K562 (cell line): Measurements from ENCODE around the gene GPR107. TPM values are rescaled to one million over a fixed set of nuclear protein-coding genes. Genes with fewer than 3 reads are reported as not detected.
A peak's percentile ranks its signal among the peaks of the same experiment; 100 is the strongest.

Source experiments
- ATAC-seq: fragments of 200-7000 bp; cut with Tn5 transposase; 3 replicates; pipeline ENCODE4 v1.9.1; 2020; ENCODE audit warnings: moderate library complexity
- BruUV-seq: library from RNA; stranded (reverse); fragments of 400-500 nt; replicated peaks from 2 replicates; lab custom pipeline; 2021; lab: Mats Ljungman, UMichigan
- CTCF ChIA-PET: fragments of 300-600 bp; formaldehyde crosslinking; extraction: SDS; loops from one replicate; lab custom pipeline; 2021; ENCODE audit warnings: low intra/inter-chr PET ratio; lab: Yijun Ruan, JAX
- POLR2A ChIA-PET: fragments of 300-600, 350-650 bp; sonication (Branson Sonifier 250); formaldehyde crosslinking; extraction: SDS; loops from one replicate; lab custom pipeline; 2021; ENCODE audit warnings: antibody characterized with exemption, inconsistent platforms; lab: Yijun Ruan, JAX
- DNase-seq, 4 experiments: peaks; one replicate each; pipeline versions ENCODE4 v3.0.0 to v3.0.0-alpha.2; 2011 to 2018; ENCODE audit warnings: low spot score in 3 of 4, mixed read lengths in 3 of 4; ENCODE audit errors: extremely low read depth in 1 of 4
- FAIRE-seq: peaks from 2 replicates; lab custom pipeline; 2011; peaks lifted over from hg19 to GRCh38; lab: Jason Lieb, UNC
- H2AFZ ChIP-seq: 2 replicates; pipeline ENCODE4 v1.6.0; 2011; ENCODE audit warnings: low read depth, low read length, control low read depth, inconsistent platforms
- H3K27ac ChIP-seq: fragments of 200-600 bp; 3 replicates; pipeline ENCODE4 v1.8.0; 2011; ENCODE audit warnings: low read depth, mild to moderate bottlenecking, control low read depth, inconsistent platforms, low read length, moderate library complexity, mixed read lengths; ENCODE audit errors: extremely low read depth
- H3K27me3 ChIP-seq, 2 experiments: fragments of 300-600 bp in 1 of 2; 2 replicates in 1 of 2; 3 replicates in 1 of 2; pipeline versions ENCODE4 v1.6.0 to v1.8.0; 2011; ENCODE audit warnings: inconsistent platforms in 2 of 2, low read length in 2 of 2, mild to moderate bottlenecking in 1 of 2, mixed read lengths in 1 of 2, moderate library complexity in 1 of 2; ENCODE audit not compliant: control insufficient read depth in 2 of 2, insufficient read depth in 2 of 2
- H3K36me3 ChIP-seq: fragments of 300-600 bp; 3 replicates; pipeline ENCODE4 v1.8.0; 2011; ENCODE audit warnings: mild to moderate bottlenecking, low read length, inconsistent platforms; ENCODE audit not compliant: control insufficient read depth, insufficient read depth
- H3K4me1 ChIP-seq, 2 experiments: fragments of 200-600 bp in 1 of 2; replicated peaks in 1 of 2; 2 replicates in 1 of 2; 3 replicates in 1 of 2; pipeline versions ENCODE4 v1.5.1 to v1.8.0; 2011; ENCODE audit warnings: inconsistent platforms in 2 of 2, low read length in 2 of 2, mild to moderate bottlenecking in 1 of 2, mixed read lengths in 1 of 2, moderate library complexity in 1 of 2; ENCODE audit not compliant: control insufficient read depth in 2 of 2, insufficient read depth in 2 of 2
- H3K4me2 ChIP-seq: 2 replicates; pipeline ENCODE4 v1.6.1; 2011; ENCODE audit warnings: low read length, control low read depth, inconsistent platforms, mixed read lengths; ENCODE audit not compliant: insufficient read depth
- H3K4me3 ChIP-seq: fragments of 200-600 bp; sonication (generic), shearing (Covaris generic); 2 replicates; pipeline ENCODE4 v1.5.1; 2016; ENCODE audit warnings: control low read depth, inconsistent platforms
- H3K79me2 ChIP-seq: fragments of 200-600 bp; 3 replicates; pipeline ENCODE4 v1.8.0; 2011; ENCODE audit warnings: low read length, inconsistent platforms; ENCODE audit not compliant: control insufficient read depth, insufficient read depth
- H3K9ac ChIP-seq, 2 experiments: 2 replicates each; pipeline versions ENCODE4 v1.6.0 to v1.6.1; 2011; ENCODE audit warnings: low read depth in 2 of 2, low read length in 2 of 2, control low read depth in 1 of 2, inconsistent platforms in 1 of 2, mild to moderate bottlenecking in 1 of 2, mixed read lengths in 1 of 2; ENCODE audit not compliant: insufficient read depth in 1 of 2
- H3K9me1 ChIP-seq: one replicate; pipeline ENCODE4 v1.6.0; 2011; ENCODE audit warnings: inconsistent platforms, mild to moderate bottlenecking, low read length, moderate library complexity; ENCODE audit not compliant: control insufficient read depth, insufficient read depth
- H3K9me3 ChIP-seq: replicated peaks from 2 replicates; pipeline ENCODE4 v1.5.1; 2011; ENCODE audit warnings: low read depth, low read length, inconsistent platforms; ENCODE audit not compliant: control insufficient read depth, insufficient read depth
- H4K20me1 ChIP-seq: replicated peaks from 2 replicates; pipeline ENCODE4 v1.6.1; 2011; ENCODE audit warnings: low read length, inconsistent platforms, mixed read lengths; ENCODE audit not compliant: control insufficient read depth, insufficient read depth
- BRD4 ChIP-seq: fragments of 200-600 bp; sonication (generic); IDR thresholded peaks from 2 replicates; pipeline ENCODE4 v1.6.1; 2017; ENCODE audit warnings: inconsistent platforms
- CTBP1 ChIP-seq: fragments of 450-650 bp; IDR thresholded peaks from 2 replicates; pipeline ENCODE4 v1.6.1; 2016; ENCODE audit warnings: borderline replicate concordance
- ERF ChIP-seq: fragments of 450-650 bp; formaldehyde crosslinking; IDR thresholded peaks from 2 replicates; pipeline ENCODE4 v1.4.0; 2020; ENCODE audit warnings: mild to moderate bottlenecking, mixed read lengths
- ESRRB ChIP-seq: fragments of 250-450 bp; sonication (Bioruptor Pico); IDR thresholded peaks from 2 replicates; pipeline ENCODE4 v1.5.0; 2020; ENCODE audit warnings: mild to moderate bottlenecking, moderate library complexity, borderline replicate concordance
- MCM3 ChIP-seq: fragments of 450-650 bp; IDR thresholded peaks from 2 replicates; pipeline ENCODE4 v1.6.1; 2016
- NR2C2 ChIP-seq, 2 experiments: fragments of 200-800 bp in 1 of 2; sonication (Bioruptor generic) in 1 of 2; sonication (generic) in 1 of 2; formaldehyde crosslinking in 1 of 2; IDR thresholded peaks; 2 replicates each; pipeline versions ENCODE4 v1.6.1 to v1.8.0; 2016 to 2022; ENCODE audit warnings: mild to moderate bottlenecking in 1 of 2, missing compliant biosample characterization in 1 of 2, missing genetic modification characterization in 1 of 2, missing genetic modification reagents in 1 of 2
- PHB ChIP-seq: fragments of 250-450 bp; sonication (Bioruptor Pico); IDR thresholded peaks from 2 replicates; pipeline ENCODE4 v1.5.0; 2021
- PML ChIP-seq: IDR thresholded peaks from 2 replicates; pipeline ENCODE4 v1.6.1; 2012; ENCODE audit warnings: low read length, inconsistent platforms
- POLR2A ChIP-seq: fragments of 450-650 bp; conservative IDR thresholded peaks from 2 replicates; pipeline ENCODE4 v1.6.1; 2016
- POLR2G ChIP-seq: fragments of 200-400 bp; formaldehyde crosslinking; IDR thresholded peaks from 2 replicates; pipeline ENCODE4 v1.6.1; 2017; ENCODE audit warnings: low read depth, mild to moderate bottlenecking, antibody characterized with exemption, low read length, moderate library complexity
- PRPF4 ChIP-seq: fragments of 200-400 bp; formaldehyde crosslinking; IDR thresholded peaks from one replicate; pipeline ENCODE4 v1.6.1; 2017; ENCODE audit warnings: low read length, low read depth, mild to moderate bottlenecking; ENCODE audit not compliant: insufficient read depth, poor library complexity, severe bottlenecking
- RNF2 ChIP-seq: sonication (generic); IDR thresholded peaks from 2 replicates; pipeline ENCODE4 v1.6.1; 2016
- SAFB ChIP-seq: fragments of 200-400 bp; formaldehyde crosslinking; IDR thresholded peaks from 2 replicates; pipeline ENCODE4 v1.6.1; 2017; ENCODE audit warnings: low read depth, low read length, borderline replicate concordance
- SRSF3 ChIP-seq: fragments of 200-400 bp; formaldehyde crosslinking; IDR thresholded peaks from 2 replicates; pipeline ENCODE4 v1.6.1; 2016; ENCODE audit warnings: mild to moderate bottlenecking, low read length, moderate library complexity; ENCODE audit not compliant: insufficient read depth
- ZNF586 ChIP-seq: fragments of 450-650 bp; formaldehyde crosslinking; conservative IDR thresholded peaks from 2 replicates; pipeline ENCODE4 v1.4.0; 2020; ENCODE audit warnings: mild to moderate bottlenecking, moderate library complexity
- ZNF668 ChIP-seq: fragments of 250-450 bp; sonication (Bioruptor Pico); IDR thresholded peaks from 2 replicates; pipeline ENCODE4 v1.8.0; 2022; ENCODE audit warnings: mild to moderate bottlenecking, inconsistent platforms
- WGBS: fragments of 100-300 bp; shearing (Covaris generic); methylation state at CpG from one replicate; pipeline ENCODE4 v1.1.6; 2016; ENCODE audit warnings: low coverage, mixed read lengths; ENCODE audit not compliant: insufficient coverage; ENCODE audit errors: missing lambda C conversion rate; 5-methylcytosine and 5-hydroxymethylcytosine counted together
- in situ Hi-C: fragments of 300-500 bp; cut with MboI; formaldehyde crosslinking; loops from 4 replicates; pipeline ENCODE4 v1.15.0; 2018; ENCODE audit warnings: inconsistent platforms, mixed read lengths
- intact Hi-C: fragments of 100-400 bp; cut with micrococcal nuclease; formaldehyde crosslinking; loops from 2 replicates; pipeline ENCODE4 v1.14.2; 2022
- polyA plus RNA-seq, 8 experiments: library from polyadenylated mRNA; depleted of rRNA in 4 of 8; stranded (reverse) in 5 of 8; unstranded in 3 of 8; fragments of >200 nt; fragmentation: Nextera tagmentation in 2 of 8; fragmentation: Illumina TruSeq in 1 of 8; extraction: Ambion mirVana in 2 of 8; extraction: Trizol in 1 of 8; gene quantifications; 2 replicates each; pipeline versions ENCODE4 v1.2.1 to v1.2.3, GENCODE V29; 2011 to 2014; ENCODE audit warnings: inconsistent platforms in 1 of 8, missing spikeins in 1 of 8
- total RNA-seq, 7 experiments: library from RNA; depleted of rRNA in 6 of 7; stranded (reverse); fragments of >200 nt in 6 of 7; fragmentation: Illumina TruSeq in 2 of 7; extraction: Trizol in 2 of 7; gene quantifications; 2 replicates each; pipeline versions ENCODE4 v1.2.1 to v1.2.3, GENCODE V29; 2011 to 2021; ENCODE audit warnings: low replicate concordance in 1 of 7
- TF ChIP-seq, protein P1 (sequence below), 2 experiments: IDR thresholded peaks; 2 replicates each; pipeline ENCODE4 v1.6.1; 2011; ENCODE audit warnings: borderline replicate concordance in 1 of 2, control low read depth in 1 of 2, low read depth in 1 of 2, low read length in 1 of 2, mild to moderate bottlenecking in 1 of 2, mixed read lengths in 1 of 2, moderate library complexity in 1 of 2; ENCODE audit not compliant: insufficient read depth in 1 of 2, insufficient read length in 1 of 2, poor library complexity in 1 of 2, severe bottlenecking in 1 of 2; ENCODE audit errors: extremely low read depth in 1 of 2
- TF ChIP-seq, protein P2 (sequence below): fragments of 200-800 bp; sonication (Bioruptor generic); IDR thresholded peaks from 2 replicates; pipeline ENCODE4 v1.6.1; 2017; ENCODE audit warnings: missing genetic modification characterization, missing compliant biosample characterization

Gene GPR107
- total and polyA plus RNA-seq, 9 of the 15 experiments (the other 6 are each of a cell fraction or from before 2014, with no cell fraction given): 3.2 to 34.6 (median 14.4) TPM

DNA sequence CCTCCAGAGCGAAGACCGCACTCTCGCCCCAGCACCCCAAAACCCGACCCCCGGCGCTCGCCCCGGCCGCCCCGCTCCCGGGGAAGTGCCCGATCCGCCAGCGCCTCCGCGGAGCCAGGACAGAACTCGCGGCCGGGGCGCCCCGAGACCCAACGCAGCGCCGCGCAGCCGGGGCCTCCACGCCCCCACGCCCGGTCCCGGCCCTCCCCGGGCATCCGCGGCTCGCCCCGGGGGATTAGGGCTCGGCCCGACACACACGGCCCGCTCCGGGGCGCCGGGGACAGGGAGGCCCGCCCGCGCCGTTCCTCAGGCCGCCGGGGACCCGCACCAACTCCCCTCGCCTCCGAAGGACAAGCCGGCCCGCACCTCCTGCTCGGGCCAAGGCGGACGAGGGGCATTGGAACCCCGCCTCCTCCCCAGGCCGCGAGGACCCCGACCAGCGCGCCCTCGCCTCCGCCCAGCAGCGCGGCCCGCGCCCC, 11.3 kb upstream of the GPR107 start (continued):
- TF ChIP-seq, protein P1, sequence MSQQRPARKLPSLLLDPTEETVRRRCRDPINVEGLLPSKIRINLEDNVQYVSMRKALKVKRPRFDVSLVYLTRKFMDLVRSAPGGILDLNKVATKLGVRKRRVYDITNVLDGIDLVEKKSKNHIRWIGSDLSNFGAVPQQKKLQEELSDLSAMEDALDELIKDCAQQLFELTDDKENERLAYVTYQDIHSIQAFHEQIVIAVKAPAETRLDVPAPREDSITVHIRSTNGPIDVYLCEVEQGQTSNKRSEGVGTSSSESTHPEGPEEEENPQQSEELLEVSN (IDR thresholded peaks at IDR 0.05; ENCODE audit: borderline replicate concordance in 1 of 2, extremely low read depth in 1 of 2, insufficient read depth in 1 of 2, insufficient read length in 1 of 2, low read depth in 1 of 2, low read length in 1 of 2, poor library complexity in 1 of 2, severe bottlenecking in 1 of 2): peak in 1 of 2 experiments; percentile 40
- TF ChIP-seq ZNF586 (CRISPR knock-in tag) (no peak), CTBP1 (peak; percentile 15; the same call in 1 of the 2 replicates)

DNA sequence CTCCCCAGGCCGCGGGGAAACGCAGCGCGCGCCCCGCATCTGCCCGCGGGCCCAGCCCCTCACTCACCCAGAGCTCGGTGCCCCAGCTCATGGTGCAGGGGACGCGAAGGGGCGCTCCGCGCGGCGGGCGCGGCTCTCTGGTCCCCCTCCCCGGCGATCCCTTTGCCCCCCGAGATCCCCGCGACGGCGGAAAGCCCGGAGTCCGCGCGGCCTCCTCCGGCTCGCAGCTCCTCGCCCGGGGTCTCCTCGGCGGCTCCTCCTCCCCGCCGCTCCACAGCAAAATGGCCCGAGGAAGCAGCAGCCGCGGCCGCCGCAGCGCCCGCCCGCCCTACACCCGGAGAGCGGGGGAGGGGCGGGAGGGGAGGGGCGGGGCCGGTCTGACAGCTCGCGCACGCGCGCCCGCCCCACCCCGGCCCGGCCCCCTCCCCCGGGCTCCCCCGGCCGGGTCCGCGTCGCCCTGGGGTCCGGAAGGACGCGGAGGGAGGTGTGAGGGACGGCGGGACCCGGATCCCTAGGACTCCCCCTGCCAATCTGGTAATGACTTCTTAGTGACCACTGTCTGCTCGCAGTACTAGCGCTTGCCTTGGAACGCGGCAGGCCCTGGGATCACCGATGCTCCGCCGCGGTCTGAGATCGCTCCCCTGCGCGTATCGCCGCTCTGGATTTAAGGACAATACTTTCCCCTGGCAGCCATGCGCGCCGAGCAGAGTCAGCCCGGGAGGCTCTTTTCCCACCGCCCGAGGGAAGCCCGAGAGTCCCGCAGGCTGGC, 10.6 kb upstream of the GPR107 start, which contains the start of gene FNBP1:
FNBP1 (minus strand) TSS at position 305 of the 769 bp plus-strand sequence; CDS start at position 91, 214 bp downstream.
- peak within 1 kb of the TSS; percentile 72 for H3K4me2 ChIP-seq
- ChIA-PET POLR2A (interaction anchor here (0.8 kb wide), 1 partner anchor 10 kb away, joined by 4 read pairs; no protein-coding TSS in a partner anchor), CTCF (no interaction called here)
- ATAC-seq: peak; percentile 89
- peaks cover 5 to 12% of the 10 kb centered on the region in 2 experiments; a peak in 3 of 5 replicates for H3K27me3 ChIP-seq
- in situ Hi-C loops: no loop called here
- WGBS: 1% methylated on average over 36 of the region's 92 CpGs
- DNase-seq: peak; percentile 73 to 94 (median 91)
- no peaks in the 10 kb centered on the region for H3K36me3 ChIP-seq
- H4K20me1 ChIP-seq: no peaks in the 10 kb centered on the region; the same call in 1 of the 2 replicates
- no peaks in the 10 kb centered on the region; the same call in 2 of the 3 replicates for H3K79me2 ChIP-seq
- no peaks in the 10 kb centered on the region for H3K9me1 ChIP-seq
- peak within 1 kb of the TSS; percentile 72 for H2AFZ ChIP-seq
- H3K9me3 ChIP-seq: no peaks in the 10 kb centered on the region
- H3K27ac ChIP-seq: peak within 1 kb of the TSS; percentile 34; the same call in 1 of the 3 replicates
- no TSS peak for BruUV-seq
- peak within 1 kb of the TSS; percentile 18 to 93; a peak in 3 of 4 replicates for H3K9ac ChIP-seq
- H3K4me1 ChIP-seq: peaks cover 27 to 32% of the 10 kb centered on the region in 2 experiments
- no peak for FAIRE-seq
- intact Hi-C loops: loop anchor here (2.0 kb wide), 1 partner anchor 132 kb away; no protein-coding TSS in a partner anchor
- H3K4me3 ChIP-seq: peak within 1 kb of the TSS; percentile 50
- peak; percentile 79 for TF ChIP-seq POLR2G
- TF ChIP-seq BRD4: no peak; the same call in 1 of the 2 replicates
- peak; percentile 18; the same call in 1 of the 2 replicates for TF ChIP-seq PML
- no peak for TF ChIP-seq SRSF3
- TF ChIP-seq SAFB: no peak
- no peak for TF ChIP-seq ZNF668 (CRISPR knock-in tag)
- TF ChIP-seq, protein P2, sequence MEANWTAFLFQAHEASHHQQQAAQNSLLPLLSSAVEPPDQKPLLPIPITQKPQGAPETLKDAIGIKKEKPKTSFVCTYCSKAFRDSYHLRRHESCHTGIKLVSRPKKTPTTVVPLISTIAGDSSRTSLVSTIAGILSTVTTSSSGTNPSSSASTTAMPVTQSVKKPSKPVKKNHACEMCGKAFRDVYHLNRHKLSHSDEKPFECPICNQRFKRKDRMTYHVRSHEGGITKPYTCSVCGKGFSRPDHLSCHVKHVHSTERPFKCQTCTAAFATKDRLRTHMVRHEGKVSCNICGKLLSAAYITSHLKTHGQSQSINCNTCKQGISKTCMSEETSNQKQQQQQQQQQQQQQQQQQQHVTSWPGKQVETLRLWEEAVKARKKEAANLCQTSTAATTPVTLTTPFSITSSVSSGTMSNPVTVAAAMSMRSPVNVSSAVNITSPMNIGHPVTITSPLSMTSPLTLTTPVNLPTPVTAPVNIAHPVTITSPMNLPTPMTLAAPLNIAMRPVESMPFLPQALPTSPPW (CRISPR knock-in tag): peak; percentile 96
- TF ChIP-seq ERF (CRISPR knock-in tag): 0 out of 2 replicates have a peak, but pooled peaks have one; percentile 20
- no peak for TF ChIP-seq NR2C2 (CRISPR knock-in tag; IDR thresholded peaks at IDR 0.05)
- TF ChIP-seq NR2C2 (tag; IDR thresholded peaks at IDR 0.05): no peak
- no peak for TF ChIP-seq MCM3
- no peak for TF ChIP-seq RNF2
- 0 out of 2 replicates have a peak, but pooled peaks have one; percentile 46 for TF ChIP-seq POLR2A
- peak; percentile 40 for TF ChIP-seq PRPF4
- TF ChIP-seq ESRRB (CRISPR knock-in tag): no peak
- TF ChIP-seq PHB (CRISPR knock-in tag): no peak
